ENCODE measurements around the gene HK3. TPM values are rescaled to one million over a fixed set of nuclear protein-coding genes. Genes with fewer than 3 reads are reported as not detected.

Gene HK3
- polyA plus RNA-seq, 2 of the 4 experiments (the other 2 are of a cell fraction), result 0.04 to 0.12 TPM

DNA sequence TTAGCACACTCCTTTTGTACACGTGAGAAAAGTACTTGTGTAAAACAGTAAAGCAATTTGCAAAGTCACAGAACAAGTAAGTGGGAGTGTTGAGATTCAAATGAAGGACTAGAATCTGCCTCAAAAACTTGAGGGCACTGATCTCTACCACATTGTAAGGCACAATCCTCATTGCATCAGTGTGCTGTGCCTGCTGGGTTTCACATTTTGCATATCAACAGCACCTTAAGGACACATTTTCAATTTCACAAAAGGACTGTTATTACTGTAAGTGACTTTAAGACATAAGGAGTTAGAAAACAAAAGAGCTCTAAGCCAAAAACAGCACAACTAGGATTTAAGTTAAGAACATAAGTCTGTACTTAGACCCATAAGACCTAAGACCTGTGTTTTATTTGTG is 44.7 kb upstream of the HK3 start:
- Histone ChIP-seq H3K4me3 (no peak overlapping the region), H3K4me2 (no peak overlapping the region), H3K4me1 (no peaks in the 10 kb centered on the region), H3K27ac (no peak overlapping the region), H3K9me3 (no peaks in the 10 kb centered on the region)
- POLR2A ChIA-PET, result no interaction called here
- ATAC-seq (no peak), DNase-seq (ENCODE audit: low read depth in 1 of 2, low spot score in 1 of 2) (no peak), FAIRE-seq (no peak)
- WGBS (ENCODE audit: missing lambda C conversion rate), result 89% methylated on average over 1 of the region's 1 CpG
- CTCF ChIA-PET, result interaction anchor here (1.0 to 1.5 kb wide), 5 partner anchors 10 to 286 kb away, joined by 3 to 4 read pairs (median 3); no protein-coding TSS in a partner anchor
- no peak for TF ChIP-seq NFE2L2 (conservative IDR thresholded peaks at IDR 0.05; ENCODE audit: low read length)
- no peak for TF ChIP-seq POLR2AphosphoS2 (conservative IDR thresholded peaks at IDR 0.05; ENCODE audit: low read length)
- TF ChIP-seq MAZ (IDR thresholded peaks at IDR 0.05; ENCODE audit: borderline replicate concordance, low read depth, low read length), result no peak
- TF ChIP-seq GATA3 (IDR thresholded peaks at IDR 0.05; ENCODE audit: borderline replicate concordance), result no peak
- no peak for TF ChIP-seq ELK1 (IDR thresholded peaks at IDR 0.05; ENCODE audit: low read depth, low read length)
- TF ChIP-seq JUN (IDR thresholded peaks at IDR 0.05), result no peak
- no peak for TF ChIP-seq HES2 (IDR thresholded peaks at IDR 0.05)
- TF ChIP-seq, protein P1, sequence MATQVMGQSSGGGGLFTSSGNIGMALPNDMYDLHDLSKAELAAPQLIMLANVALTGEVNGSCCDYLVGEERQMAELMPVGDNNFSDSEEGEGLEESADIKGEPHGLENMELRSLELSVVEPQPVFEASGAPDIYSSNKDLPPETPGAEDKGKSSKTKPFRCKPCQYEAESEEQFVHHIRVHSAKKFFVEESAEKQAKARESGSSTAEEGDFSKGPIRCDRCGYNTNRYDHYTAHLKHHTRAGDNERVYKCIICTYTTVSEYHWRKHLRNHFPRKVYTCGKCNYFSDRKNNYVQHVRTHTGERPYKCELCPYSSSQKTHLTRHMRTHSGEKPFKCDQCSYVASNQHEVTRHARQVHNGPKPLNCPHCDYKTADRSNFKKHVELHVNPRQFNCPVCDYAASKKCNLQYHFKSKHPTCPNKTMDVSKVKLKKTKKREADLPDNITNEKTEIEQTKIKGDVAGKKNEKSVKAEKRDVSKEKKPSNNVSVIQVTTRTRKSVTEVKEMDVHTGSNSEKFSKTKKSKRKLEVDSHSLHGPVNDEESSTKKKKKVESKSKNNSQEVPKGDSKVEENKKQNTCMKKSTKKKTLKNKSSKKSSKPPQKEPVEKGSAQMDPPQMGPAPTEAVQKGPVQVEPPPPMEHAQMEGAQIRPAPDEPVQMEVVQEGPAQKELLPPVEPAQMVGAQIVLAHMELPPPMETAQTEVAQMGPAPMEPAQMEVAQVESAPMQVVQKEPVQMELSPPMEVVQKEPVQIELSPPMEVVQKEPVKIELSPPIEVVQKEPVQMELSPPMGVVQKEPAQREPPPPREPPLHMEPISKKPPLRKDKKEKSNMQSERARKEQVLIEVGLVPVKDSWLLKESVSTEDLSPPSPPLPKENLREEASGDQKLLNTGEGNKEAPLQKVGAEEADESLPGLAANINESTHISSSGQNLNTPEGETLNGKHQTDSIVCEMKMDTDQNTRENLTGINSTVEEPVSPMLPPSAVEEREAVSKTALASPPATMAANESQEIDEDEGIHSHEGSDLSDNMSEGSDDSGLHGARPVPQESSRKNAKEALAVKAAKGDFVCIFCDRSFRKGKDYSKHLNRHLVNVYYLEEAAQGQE (IDR thresholded peaks at IDR 0.05), result no peak
- TF ChIP-seq HOXA7 (CRISPR knock-in tag; IDR thresholded peaks at IDR 0.05), result no peak
- no peak for TF ChIP-seq TFCP2L1 (CRISPR knock-in tag; IDR thresholded peaks at IDR 0.05)
- no peak for TF ChIP-seq RFX5 (IDR thresholded peaks at IDR 0.05)
- no peak for TF ChIP-seq SMC3 (IDR thresholded peaks at IDR 0.05)
- TF ChIP-seq EHF (CRISPR knock-in tag; IDR thresholded peaks at IDR 0.05), result no peak
- TF ChIP-seq MYC (IDR thresholded peaks at IDR 0.05; ENCODE audit: borderline replicate concordance, low read length), result no peak
- TF ChIP-seq ZC3H11A (IDR thresholded peaks at IDR 0.05), result no peak
- no peak for TF ChIP-seq KDM1A (IDR thresholded peaks at IDR 0.05; ENCODE audit: low read depth)
- TF ChIP-seq USF2 (IDR thresholded peaks at IDR 0.05), result no peak
- TF ChIP-seq, protein P2, sequence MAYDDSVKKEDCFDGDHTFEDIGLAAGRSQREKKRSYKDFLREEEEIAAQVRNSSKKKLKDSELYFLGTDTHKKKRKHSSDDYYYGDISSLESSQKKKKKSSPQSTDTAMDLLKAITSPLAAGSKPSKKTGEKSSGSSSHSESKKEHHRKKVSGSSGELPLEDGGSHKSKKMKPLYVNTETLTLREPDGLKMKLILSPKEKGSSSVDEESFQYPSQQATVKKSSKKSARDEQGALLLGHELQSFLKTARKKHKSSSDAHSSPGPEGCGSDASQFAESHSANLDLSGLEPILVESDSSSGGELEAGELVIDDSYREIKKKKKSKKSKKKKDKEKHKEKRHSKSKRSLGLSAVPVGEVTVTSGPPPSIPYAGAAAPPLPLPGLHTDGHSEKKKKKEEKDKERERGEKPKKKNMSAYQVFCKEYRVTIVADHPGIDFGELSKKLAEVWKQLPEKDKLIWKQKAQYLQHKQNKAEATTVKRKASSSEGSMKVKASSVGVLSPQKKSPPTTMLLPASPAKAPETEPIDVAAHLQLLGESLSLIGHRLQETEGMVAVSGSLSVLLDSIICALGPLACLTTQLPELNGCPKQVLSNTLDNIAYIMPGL (CRISPR knock-in tag; IDR thresholded peaks at IDR 0.05; ENCODE audit: borderline replicate concordance), result no peak
- no peak for TF ChIP-seq HOXB13 (CRISPR knock-in tag; IDR thresholded peaks at IDR 0.05; ENCODE audit: low read depth)
- no peak for TF ChIP-seq MAFK (IDR thresholded peaks at IDR 0.05; ENCODE audit: partially characterized antibody)

DNA sequence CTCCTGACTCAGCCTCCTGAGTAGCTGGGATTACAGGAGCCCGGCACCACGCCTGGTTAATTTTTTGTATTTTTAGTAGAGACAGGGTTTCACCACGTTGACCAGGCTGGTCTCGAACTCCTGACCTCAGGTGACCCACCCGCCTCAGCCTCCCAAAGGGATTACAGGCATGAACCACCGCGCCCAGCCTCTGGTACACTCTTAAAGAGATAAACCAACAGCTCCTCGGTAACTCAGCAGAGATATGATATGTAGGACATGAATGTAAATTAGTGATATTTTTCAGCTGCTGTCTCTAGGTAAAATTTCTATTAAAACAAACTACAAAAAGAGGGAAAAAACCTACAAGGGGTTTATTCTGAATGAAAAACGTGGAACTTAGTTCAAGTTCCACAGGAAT is 42.8 kb upstream of the HK3 start:
- CTCF ChIA-PET, result interaction anchor here (0.7 to 1.5 kb wide), 5 partner anchors 23 to 281 kb away, joined by 3 to 4 read pairs (median 3); no protein-coding TSS in a partner anchor
- no peak for TF ChIP-seq HOXB13 (CRISPR knock-in tag; IDR thresholded peaks at IDR 0.05; ENCODE audit: low read depth)
- no peak for TF ChIP-seq HOXA7 (CRISPR knock-in tag; IDR thresholded peaks at IDR 0.05)
- TF ChIP-seq TP53 (CRISPR knock-in tag; IDR thresholded peaks at IDR 0.05), result no peak
- TF ChIP-seq SREBF2 (IDR thresholded peaks at IDR 0.05), result no peak
- TF ChIP-seq ZFP36 (IDR thresholded peaks at IDR 0.05; ENCODE audit: borderline replicate concordance, partially characterized antibody), result no peak
- TF ChIP-seq NFE2L2 (conservative IDR thresholded peaks at IDR 0.05; ENCODE audit: low read length), result no peak
- TF ChIP-seq CTCF (IDR thresholded peaks at IDR 0.05), result no peak
- TF ChIP-seq BCL3 (IDR thresholded peaks at IDR 0.05), result no peak
- TF ChIP-seq, protein P3, sequence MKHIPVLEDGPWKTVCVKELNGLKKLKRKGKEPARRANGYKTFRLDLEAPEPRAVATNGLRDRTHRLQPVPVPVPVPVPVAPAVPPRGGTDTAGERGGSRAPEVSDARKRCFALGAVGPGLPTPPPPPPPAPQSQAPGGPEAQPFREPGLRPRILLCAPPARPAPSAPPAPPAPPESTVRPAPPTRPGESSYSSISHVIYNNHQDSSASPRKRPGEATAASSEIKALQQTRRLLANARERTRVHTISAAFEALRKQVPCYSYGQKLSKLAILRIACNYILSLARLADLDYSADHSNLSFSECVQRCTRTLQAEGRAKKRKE (CRISPR knock-in tag; IDR thresholded peaks at IDR 0.05; ENCODE audit: low read depth), result no peak

More for the DNA sequence above, 42.8 kb upstream of the HK3 start:
- no peak overlapping the region for H3K4me3 ChIP-seq
- H3K27ac ChIP-seq, result no peak overlapping the region
- POLR2A ChIA-PET, result interaction anchor here (0.6 kb wide), 1 partner anchor 172 kb away, joined by 3 read pairs; no protein-coding TSS in a partner anchor
- H3K4me1 ChIP-seq, result no peaks in the 10 kb centered on the region
- H3K9me3 ChIP-seq, result no peaks in the 10 kb centered on the region
- no peak for ATAC-seq
- FAIRE-seq, result no peak
- H3K4me2 ChIP-seq, result no peak overlapping the region
- WGBS (ENCODE audit: missing lambda C conversion rate), result 84% methylated on average over 9 of the region's 9 CpGs
- DNase-seq (ENCODE audit: low read depth in 1 of 2, low spot score in 1 of 2), result no peak
